ENCODE measurements around the gene LZTR1. TPM values are rescaled to one million over a fixed set of nuclear protein-coding genes. Genes with fewer than 3 reads are reported as not detected.

The LZTR1 gene
- total and polyA plus RNA-seq, 2 of the 4 experiments (the other 2 are of a cell fraction) = 22.8 to 41.3 TPM

- peaks cover 30% of the 10 kb centered on the region for H3K36me3 ChIP-seq (ENCODE audit: control insufficient read depth, insufficient read depth, low read length)
- H4K8ac ChIP-seq (ENCODE audit: low read depth in 2 of 2, low read length in 2 of 2) = peak overlapping the region; percentile 91 to 97
- H3K18ac ChIP-seq (ENCODE audit: low read depth, low read length) = peak overlapping the region; percentile 25; the same call in 1 of the 2 replicates
- peak overlapping the region; percentile 84 for H2BK5ac ChIP-seq (ENCODE audit: low read depth, low read length, poor library complexity, severe bottlenecking)
- ATAC-seq (ENCODE audit: low read depth) = peak; percentile 3
- H2AK5ac ChIP-seq (ENCODE audit: low read depth, low read length) = peak overlapping the region; percentile 76
- H3K9me3 ChIP-seq (ENCODE audit: control insufficient read depth, insufficient read depth, low read length) = no peaks in the 10 kb centered on the region
- ChIA-PET POLR2A (ENCODE audit: unreplicated experiment) (no interaction called here), CTCF (no interaction called here)
- H3K4me1 ChIP-seq (ENCODE audit: control insufficient read depth, insufficient read depth, low read length) = peaks cover 15% of the 10 kb centered on the region
- H3K27ac ChIP-seq (ENCODE audit: insufficient read depth, low read length) = peak overlapping the region; percentile 93
- peak overlapping the region; percentile 76 for H3K9ac ChIP-seq (ENCODE audit: low read depth, low read length)
- H3K4me2 ChIP-seq (ENCODE audit: low read depth, low read length) = peak overlapping the region; percentile 93
- peak overlapping the region; percentile 100 for H2AK9ac ChIP-seq (replicated peaks; ENCODE audit: low read depth, low read length, poor library complexity)
- H3K9me1 ChIP-seq (ENCODE audit: insufficient read depth, low read length) = peaks cover 13% of the 10 kb centered on the region; the same call in 1 of the 2 replicates
- no peak overlapping the region; the same call in 1 of the 2 replicates for H2BK120ac ChIP-seq (ENCODE audit: low read depth, low read length)
- 0% methylated on average over 13 of the region's 26 CpGs; no CpG with 5 or more reads in 1 of the 2 experiments for WGBS, 2 experiments (ENCODE audit: extremely low coverage in 2 of 2, insufficient read length in 1 of 2)
- H3K79me1 ChIP-seq (ENCODE audit: low read depth in 1 of 2, low read length in 2 of 2) = peaks cover 19 to 49% of the 10 kb centered on the region in 2 experiments
- peak overlapping the region; percentile 96 for H3K14ac ChIP-seq (replicated peaks; ENCODE audit: low read depth, low read length)
- DNase-seq = no peak
- H3K4me3 ChIP-seq (ENCODE audit: insufficient read depth, low read depth, low read length) = peak overlapping the region; percentile 75
- peak overlapping the region; percentile 26; the same call in 1 of the 2 replicates for H2BK20ac ChIP-seq (ENCODE audit: low read depth, low read length)
- peak overlapping the region; percentile 93 for H4K5ac ChIP-seq (ENCODE audit: low read depth, low read length)
- TSS peak; percentile 47 for BruUV-seq (replicated peaks)
- intact Hi-C loops (cut with micrococcal nuclease) (no loop called here), in situ Hi-C loops (cut with MboI; ENCODE audit: low sequenced_read_pairs) (no loop called here), dilution Hi-C loops (cut with HindIII; ENCODE audit: low sequenced_read_pairs, unreplicated experiment) (no loop called here)
- peaks cover 9% of the 10 kb centered on the region; the same call in 1 of the 2 replicates for H4K20me1 ChIP-seq (ENCODE audit: insufficient read depth, low read length)
- H4K91ac ChIP-seq (ENCODE audit: insufficient read depth, low read depth, low read length) = peak overlapping the region; percentile 89
- H3K56ac ChIP-seq (ENCODE audit: extremely low read depth, insufficient read depth, low read length) = peak overlapping the region; percentile 77
- no peaks in the 10 kb centered on the region for H3K27me3 ChIP-seq (ENCODE audit: control insufficient read depth, insufficient read depth, low read length)
- peak overlapping the region; percentile 97 for H2AFZ ChIP-seq (replicated peaks; ENCODE audit: low read length, poor library complexity)
- H3K4ac ChIP-seq (ENCODE audit: low read depth, low read length) = peak overlapping the region; percentile 90
- no peak overlapping the region for H2BK15ac ChIP-seq (ENCODE audit: low read depth, low read length)
- H3K23ac ChIP-seq (ENCODE audit: low read depth, low read length) = peak overlapping the region; percentile 93
- no peak for TF ChIP-seq USF2 (IDR thresholded peaks at IDR 0.05; ENCODE audit: low read depth, low read length)
- TF ChIP-seq FOS (IDR thresholded peaks at IDR 0.05; ENCODE audit: low read depth, low read length) = no peak
- no peak for TF ChIP-seq MXI1 (IDR thresholded peaks at IDR 0.05; ENCODE audit: borderline replicate concordance, low read depth, low read length)
- TF ChIP-seq NFE2L2 (IDR thresholded peaks at IDR 0.05; ENCODE audit: low read depth, low read length) = no peak
- TF ChIP-seq CTCF (conservative IDR thresholded peaks at IDR 0.05; ENCODE audit: low read depth, low read length) = no peak
- no peak for TF ChIP-seq POLR2A (IDR thresholded peaks at IDR 0.05; ENCODE audit: low read depth, low read length)
- no peak for TF ChIP-seq RFX5 (IDR thresholded peaks at IDR 0.05; ENCODE audit: low read depth, low read length)
- no peak for TF ChIP-seq RCOR1 (IDR thresholded peaks at IDR 0.05; ENCODE audit: insufficient replicate concordance, low read length)
- no peak for TF ChIP-seq SMC3 (IDR thresholded peaks at IDR 0.05; ENCODE audit: low read depth, low read length)
- no peak for TF ChIP-seq ELK1 (IDR thresholded peaks at IDR 0.05; ENCODE audit: borderline replicate concordance, low read depth, low read length)
- TF ChIP-seq CEBPB (IDR thresholded peaks at IDR 0.05; ENCODE audit: low read depth, low read length) = no peak
- no peak for TF ChIP-seq MAZ (IDR thresholded peaks at IDR 0.05; ENCODE audit: borderline replicate concordance, low read depth, low read length)
- no peak for TF ChIP-seq CHD1 (IDR thresholded peaks at IDR 0.05; ENCODE audit: low read depth, low read length)
- no peak for TF ChIP-seq BHLHE40 (IDR thresholded peaks at IDR 0.05; ENCODE audit: low read depth, low read length)
- no peak for TF ChIP-seq RAD21 (IDR thresholded peaks at IDR 0.05; ENCODE audit: low read length)
Measured at GRCh38 chr22:21000987-21001600, 19.0 kb downstream of the LZTR1 start.
